ENCODE results near the gene SLC15A1.
"Not testable (repeated sequence)": the region's sequence is repeated elsewhere in the genome, so short reads cannot be mapped to it uniquely, and the experiment has no call there.

SLC15A1 gene

DNA sequence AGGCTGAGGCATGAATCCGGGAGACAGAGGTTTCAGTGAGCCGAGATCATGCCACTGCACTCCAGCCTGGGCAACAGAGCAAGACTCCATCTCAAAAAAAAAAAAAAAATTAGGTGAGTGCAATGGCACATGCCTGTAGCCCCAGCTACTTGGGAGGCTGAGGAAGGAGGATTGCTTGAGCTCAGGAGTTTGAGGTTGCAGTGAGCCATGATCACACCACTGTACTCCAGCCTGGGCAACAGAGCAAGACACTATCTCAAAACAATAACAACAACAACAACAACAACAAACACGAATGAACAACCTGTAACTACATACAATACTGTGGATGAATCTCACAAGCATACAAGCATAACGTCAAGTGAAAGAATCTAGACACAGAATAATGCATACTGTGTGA, 112.7 kb downstream of the SLC15A1 start:
- H3K27me3 ChIP-seq (ENCODE audit: control insufficient read depth in 1 of 2, insufficient read depth in 2 of 2, low read length in 2 of 2); H3K27ac ChIP-seq (ENCODE audit: low read depth, low read length); H3K9ac ChIP-seq (ENCODE audit: low read depth in 1 of 2, low read length in 2 of 2); H3K4me1 ChIP-seq (ENCODE audit: control insufficient read depth in 1 of 2, insufficient read depth in 2 of 2, low read length in 2 of 2); H3K4me3 ChIP-seq (ENCODE audit: low read depth in 1 of 2, low read length in 2 of 2); H3K36me3 ChIP-seq (ENCODE audit: control insufficient read depth in 1 of 2, insufficient read depth in 2 of 2, low read length in 2 of 2); H3K9me3 ChIP-seq (ENCODE audit: control insufficient read depth in 1 of 2, low read length in 2 of 2): not testable (repeated sequence)

GRCh38 chr13:98638352-98638751, 114.1 kb downstream of the SLC15A1 start:
- H3K9ac ChIP-seq (ENCODE audit: low read depth in 1 of 2, low read length in 2 of 2); H3K4me3 ChIP-seq (ENCODE audit: low read depth in 1 of 2, low read length in 2 of 2); H3K27me3 ChIP-seq (ENCODE audit: control insufficient read depth in 1 of 2, insufficient read depth in 2 of 2, low read length in 2 of 2); H3K4me1 ChIP-seq (ENCODE audit: control insufficient read depth in 1 of 2, insufficient read depth in 2 of 2, low read length in 2 of 2); H3K27ac ChIP-seq (ENCODE audit: low read depth, low read length); H3K36me3 ChIP-seq (ENCODE audit: control insufficient read depth in 1 of 2, insufficient read depth in 2 of 2, low read length in 2 of 2); H3K9me3 ChIP-seq (ENCODE audit: control insufficient read depth in 1 of 2, low read length in 2 of 2): not testable (repeated sequence)

Measured in duodenal mucosa (tissue), 2 donors.